CD14-positive monocyte (primary cell): Measurements from ENCODE around the gene LMTK2. TPM values are rescaled to one million over a fixed set of nuclear protein-coding genes. Genes with fewer than 3 reads are reported as not detected.

Source experiments
- DNase-seq, 3 donors: peaks; one replicate each; pipeline ENCODE4 v3.0.0-alpha.2; 2011 to 2022
- H2AFZ ChIP-seq: 2 replicates; pipeline ENCODE4 v1.6.0; 2012; ENCODE audit warnings: mild to moderate bottlenecking, low read depth, low read length, inconsistent platforms; ENCODE audit not compliant: insufficient read depth, poor library complexity, severe bottlenecking
- H3K27ac ChIP-seq, 2 donors: 1 replicate in 1 of 2; 2 replicates in 1 of 2; pipeline ENCODE4 v1.5.1; 2012 to 2013; ENCODE audit warnings: low read length in 2 of 2, control low read depth in 1 of 2, inconsistent platforms in 1 of 2, low read depth in 1 of 2, mild to moderate bottlenecking in 1 of 2
- H3K27me3 ChIP-seq, 2 donors: one replicate each; pipeline versions ENCODE4 v1.6.0 to v1.6.1; 2011 to 2013; ENCODE audit warnings: low read length in 2 of 2; ENCODE audit not compliant: control insufficient read depth in 2 of 2, insufficient read depth in 2 of 2
- H3K36me3 ChIP-seq, 2 donors: replicated peaks in 1 of 2; 1 replicate in 1 of 2; 2 replicates in 1 of 2; pipeline versions ENCODE4 v1.5.1 to v1.6.1; 2012 to 2013; ENCODE audit warnings: low read length in 2 of 2, control low read depth in 1 of 2, inconsistent platforms in 1 of 2, mild to moderate bottlenecking in 1 of 2; ENCODE audit not compliant: insufficient read depth in 2 of 2, control insufficient read depth in 1 of 2
- H3K4me1 ChIP-seq, 2 donors: 1 replicate in 1 of 2; 2 replicates in 1 of 2; pipeline versions ENCODE4 v1.5.1 to v1.6.1; 2012 to 2013; ENCODE audit warnings: low read length in 2 of 2, control low read depth in 1 of 2, inconsistent platforms in 1 of 2, mild to moderate bottlenecking in 1 of 2, moderate library complexity in 1 of 2; ENCODE audit not compliant: insufficient read depth in 2 of 2, control insufficient read depth in 1 of 2
- H3K4me2 ChIP-seq: replicated peaks from 2 replicates; pipeline ENCODE3; 2012; ENCODE audit warnings: low read length, moderate library complexity, mild to moderate bottlenecking; ENCODE audit not compliant: poor library complexity, severe bottlenecking; ENCODE audit errors: extremely low read depth
- H3K4me3 ChIP-seq, 3 experiments: fragments of 200-600 bp in 1 of 3; sonication (generic) in 1 of 3; replicated peaks in 1 of 3; 1 replicate in 2 of 3; 2 replicates in 1 of 3; pipeline ENCODE4 v1.5.1; 2011 to 2013; ENCODE audit warnings: low read length in 3 of 3, mild to moderate bottlenecking in 3 of 3, control low read depth in 2 of 3, low read depth in 2 of 3, inconsistent platforms in 1 of 3, moderate library complexity in 1 of 3
- H3K79me2 ChIP-seq: 2 replicates; pipeline ENCODE4 v1.6.0; 2012; ENCODE audit warnings: mild to moderate bottlenecking, control low read depth, inconsistent platforms, low read length, moderate library complexity; ENCODE audit not compliant: insufficient read depth
- H3K9ac ChIP-seq: 2 replicates; pipeline ENCODE4 v1.6.0; 2017; ENCODE audit warnings: low read length, mild to moderate bottlenecking; ENCODE audit not compliant: insufficient read depth, poor library complexity, severe bottlenecking
- H3K9me3 ChIP-seq, 2 donors: replicated peaks in 1 of 2; 1 replicate in 1 of 2; 2 replicates in 1 of 2; pipeline versions ENCODE4 v1.5.1 to v1.6.1; 2012 to 2013; ENCODE audit warnings: low read length in 2 of 2, control low read depth in 1 of 2; ENCODE audit not compliant: control insufficient read depth in 1 of 2, insufficient read depth in 1 of 2
- H4K20me1 ChIP-seq: 2 replicates; pipeline ENCODE4 v1.6.0; 2012; ENCODE audit warnings: mild to moderate bottlenecking, low read length, control low read depth, moderate library complexity; ENCODE audit not compliant: insufficient read depth
- H3K27ac Mint-ChIP-seq, 7 donors: one replicate each; pipeline ENCODE4 v1.8.0; 2020; ENCODE audit warnings: mild to moderate bottlenecking in 7 of 7, mixed read lengths in 7 of 7, moderate library complexity in 6 of 7, inconsistent platforms in 2 of 7
- H3K27me3 Mint-ChIP-seq, 3 donors: one replicate each; pipeline ENCODE4 v1.8.0; 2021 to 2022; ENCODE audit warnings: low read depth in 3 of 3, mild to moderate bottlenecking in 3 of 3, mixed read lengths in 3 of 3, moderate library complexity in 3 of 3, inconsistent platforms in 1 of 3
- H3K36me3 Mint-ChIP-seq, 2 donors: one replicate each; pipeline ENCODE4 v1.8.0; 2020; ENCODE audit warnings: mixed read lengths in 2 of 2, inconsistent platforms in 1 of 2, mild to moderate bottlenecking in 1 of 2
- H3K4me1 Mint-ChIP-seq: one replicate; pipeline ENCODE4 v1.8.0; 2020; ENCODE audit warnings: mild to moderate bottlenecking, mixed read lengths
- H3K4me3 Mint-ChIP-seq, 2 donors: one replicate each; pipeline ENCODE4 v1.8.0; 2020; ENCODE audit warnings: mild to moderate bottlenecking in 2 of 2, mixed read lengths in 2 of 2, moderate library complexity in 1 of 2
- H3K9me3 Mint-ChIP-seq, 7 donors: one replicate each; pipeline ENCODE4 v1.8.0; 2020 to 2022; ENCODE audit warnings: mixed read lengths in 7 of 7, mild to moderate bottlenecking in 6 of 7, moderate library complexity in 6 of 7, inconsistent platforms in 2 of 7
- CTCF ChIP-seq: fragments of 200-600 bp; IDR thresholded peaks from one replicate; pipeline ENCODE4 v1.8.0; 2022; ENCODE audit warnings: antibody characterized with exemption, mild to moderate bottlenecking
- WGBS: methylation state at CpG from one replicate; pipeline ENCODE4 v1.1.5; 2013; ENCODE audit warnings: missing lambda C conversion rate; ENCODE audit not compliant: insufficient coverage; 5-methylcytosine and 5-hydroxymethylcytosine counted together
- intact Hi-C, 2 donors: fragments of 100-400 bp; cut with micrococcal nuclease; formaldehyde crosslinking; loops; one replicate each; pipeline versions ENCODE4 v1.15.0 to v1.15.1; 2023
- polyA plus RNA-seq, 3 donors: library from polyadenylated mRNA; depleted of rRNA in 1 of 3; unstranded in 2 of 3; stranded (reverse) in 1 of 3; fragments of 300-500 nt in 2 of 3; fragments of >200 nt in 1 of 3; fragmentation: Illumina TruSeq in 2 of 3; gene quantifications; 1 replicate in 2 of 3; 2 replicates in 1 of 3; pipeline ENCODE4 v1.2.3, GENCODE V29; 2012 to 2021

LMTK2 gene
- polyA plus RNA-seq, 3 donors = 1.7 to 9.2 (median 1.8) TPM

- Histone ChIP-seq H3K4me3 (no peak overlapping the region), H3K79me2 (no peaks in the 10 kb centered on the region), H3K4me2 (no peak overlapping the region), H3K9me3 (no peaks in the 10 kb centered on the region), H3K4me1 (no peaks in the 10 kb centered on the region), H3K9ac (no peak overlapping the region), H4K20me1 (peaks cover 4% of the 10 kb centered on the region), H3K27ac (no peak overlapping the region), H3K27me3 (peaks cover 0 to 26% of the 10 kb centered on the region in 2 donors), H2AFZ (no peak overlapping the region), H3K36me3 (peaks cover 14 to 24% of the 10 kb centered on the region in 2 donors)
- Mint-ChIP-seq H3K27me3 (peaks cover 19 to 36% (median 23%) of the 10 kb centered on the region in 3 donors), H3K4me1 (peaks cover 4% of the 10 kb centered on the region), H3K4me3 (peak overlapping the region in 1 of 2 donors; percentile 57), H3K36me3 (peaks cover 31 to 37% of the 10 kb centered on the region in 2 donors), H3K9me3 (peaks cover 0 to 13% (median 5%) of the 10 kb centered on the region in 7 donors), H3K27ac (no peak overlapping the region)
- intact Hi-C loops = no loop called here
- DNase-seq = no peak
- 7% methylated on average over 16 of the region's 49 CpGs for WGBS
- no peak for TF ChIP-seq CTCF
Observed at GRCh38 chr7:98210513-98211220, 104.0 kb downstream of the LMTK2 start.

DNA sequence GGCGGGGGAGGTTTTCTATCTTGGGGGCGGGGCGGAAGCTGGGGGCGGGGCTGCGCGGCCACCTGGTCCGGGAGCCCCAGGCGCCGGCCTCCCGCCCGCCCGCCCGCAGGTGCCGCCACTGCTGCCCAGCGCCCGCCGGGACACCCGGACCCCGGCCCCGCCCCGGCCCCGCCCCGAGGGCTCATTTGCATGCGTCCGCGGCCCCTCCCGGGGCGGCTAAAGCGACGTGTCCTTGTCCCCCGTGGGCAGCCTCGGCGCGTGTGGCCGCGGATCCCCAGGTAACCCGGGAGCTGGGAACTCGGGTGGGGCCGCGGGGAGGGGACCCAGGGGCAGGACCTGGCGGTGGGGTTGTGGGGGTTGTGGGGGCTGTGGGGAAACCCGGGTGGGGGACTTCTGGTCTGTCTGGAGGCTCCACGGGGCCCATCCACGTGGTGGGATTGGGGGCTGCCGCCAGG is 104.6 kb downstream of the LMTK2 start, which contains the start of gene BHLHA15:
BHLHA15 (plus strand) TSS at position 219 of the 455 bp plus-strand sequence. CDS start 871 bp downstream, outside the sequence.
- peak within 1 kb of the TSS in 1 of 7 donors; percentile 26 for H3K27ac Mint-ChIP-seq
- intact Hi-C loops = no loop called here

More for the DNA sequence above, 104.6 kb downstream of the LMTK2 start, which contains the start of gene BHLHA15:
- H3K4me3 Mint-ChIP-seq = peak within 1 kb of the TSS in 1 of 2 donors; percentile 57
- no peak for TF ChIP-seq CTCF
- H4K20me1 ChIP-seq = peaks cover 4% of the 10 kb centered on the region
- peaks cover 31 to 36% of the 10 kb centered on the region in 2 donors for H3K36me3 Mint-ChIP-seq
- no peak within 1 kb of the TSS for H3K9ac ChIP-seq
- H3K9me3 Mint-ChIP-seq = peaks cover 0 to 13% (median 5%) of the 10 kb centered on the region in 7 donors
- H3K4me1 ChIP-seq = no peaks in the 10 kb centered on the region
- H3K4me1 Mint-ChIP-seq = peaks cover 4% of the 10 kb centered on the region
- no peak within 1 kb of the TSS for H3K4me2 ChIP-seq
- WGBS = 5% methylated on average over 25 of the region's 45 CpGs
- H2AFZ ChIP-seq = no peak within 1 kb of the TSS
- no peaks in the 10 kb centered on the region for H3K79me2 ChIP-seq
- no peak for DNase-seq
- H3K27ac ChIP-seq = no peak within 1 kb of the TSS
- H3K27me3 ChIP-seq = peaks cover 0 to 26% of the 10 kb centered on the region in 2 donors
- peaks cover 19 to 36% (median 23%) of the 10 kb centered on the region in 3 donors for H3K27me3 Mint-ChIP-seq
- peaks cover 15 to 24% of the 10 kb centered on the region in 2 donors for H3K36me3 ChIP-seq
- no peak within 1 kb of the TSS for H3K4me3 ChIP-seq
- H3K9me3 ChIP-seq = no peaks in the 10 kb centered on the region
